ENCODE results near the gene LY6G6F. TPM values are rescaled to one million over a fixed set of nuclear protein-coding genes. Genes with fewer than 3 reads are reported as not detected.

The LY6G6F gene
- total RNA-seq, 4 donors from 2014 or later, result not detected

GRCh38 chr6:31680226-31681134 lies 26.2 kb upstream of the LY6G6F start, which contains the start of gene LY6G5C:
TSS of gene LY6G5C (minus strand) at chr6:31681067. CDS start at chr6:31680373, 694 bp downstream.
- Histone ChIP-seq H3K9me3 (no peaks in the 10 kb centered on the region), H3K4me1 (peaks cover 0 to 35% (median 4%) of the 10 kb centered on the region in 4 donors)

GRCh38 chr6:31681135-31681671 lies 25.5 kb upstream of the LY6G6F start:
- Histone ChIP-seq H3K9me3 (no peaks in the 10 kb centered on the region), H3K4me3 (peak overlapping the region; percentile 36 to 60 (median 44)), H3K4me1 (peaks cover 0 to 35% (median 4%) of the 10 kb centered on the region in 4 donors), H3K36me3 (peaks cover 0 to 9% (median 0%) of the 10 kb centered on the region in 3 donors), H3K27me3 (no peaks in the 10 kb centered on the region), H3K27ac (peak overlapping the region; percentile 51 to 84 (median 69))
- WGBS, 2 donors, result 0 to 2% methylated on average over 27 to 39 of the region's 40 CpGs
- TF ChIP-seq CTCF (IDR thresholded peaks at IDR 0.05), result peak in 2 of 5 experiments; percentile 13 to 36
- TF ChIP-seq EP300 (IDR thresholded peaks at IDR 0.05), result no peak
- TF ChIP-seq POLR2A (IDR thresholded peaks at IDR 0.05), result peak in 1 of 2 donors; percentile 20
- DNase-seq (ENCODE audit: low spot score in 2 of 2), result no peak

More at GRCh38 chr6:31680226-31681134, 26.2 kb upstream of the LY6G6F start, which contains the start of gene LY6G5C:
- Histone ChIP-seq H3K27ac (peak within 1 kb of the TSS; percentile 51 to 84 (median 69)), H3K36me3 (peaks cover 0 to 4% (median 0%) of the 10 kb centered on the region in 3 donors), H3K4me3 (peak within 1 kb of the TSS; percentile 36 to 60 (median 44)), H3K27me3 (no peaks in the 10 kb centered on the region)
- TF ChIP-seq CTCF (IDR thresholded peaks at IDR 0.05) (peak; percentile 65 to 87 (median 74)), POLR2A (IDR thresholded peaks at IDR 0.05) (no peak), EP300 (IDR thresholded peaks at IDR 0.05) (peak in 1 of 2 donors; percentile 60)
- 11 to 13% methylated on average over 17 of the region's 17 CpGs for WGBS, 2 donors
- peak; percentile 70 to 85 for DNase-seq (ENCODE audit: low spot score in 2 of 2)

- H3K36me3 ChIP-seq, result peaks cover 0 to 33% (median 4%) of the 10 kb centered on the region in 3 donors
- peaks cover 0 to 35% (median 4%) of the 10 kb centered on the region in 4 donors for H3K4me1 ChIP-seq
- no peak for TF ChIP-seq POLR2A (IDR thresholded peaks at IDR 0.05)
- TF ChIP-seq EP300 (IDR thresholded peaks at IDR 0.05), result no peak
- TF ChIP-seq CTCF (IDR thresholded peaks at IDR 0.05), result no peak
- H3K4me3 ChIP-seq, result peak overlapping the region in 2 of 4 donors; percentile 26 to 46
- H3K9me3 ChIP-seq, result no peaks in the 10 kb centered on the region
- H3K27me3 ChIP-seq, result no peaks in the 10 kb centered on the region
- H3K27ac ChIP-seq, result peak overlapping the region in 3 of 4 donors; percentile 30 to 77 (median 72)
- 61 to 71% methylated on average over 13 of the region's 13 CpGs for WGBS, 2 donors
- DNase-seq (ENCODE audit: low spot score in 2 of 2), result no peak
Observed at GRCh38 chr6:31683591-31683990, 23.1 kb upstream of the LY6G6F start.

- Histone ChIP-seq H3K27me3 (no peaks in the 10 kb centered on the region), H3K4me3 (no peak overlapping the region), H3K4me1 (peaks cover 0 to 21% (median 3%) of the 10 kb centered on the region in 4 donors), H3K36me3 (peaks cover 1 to 61% (median 4%) of the 10 kb centered on the region in 3 donors), H3K9me3 (no peaks in the 10 kb centered on the region), H3K27ac (no peak overlapping the region)
- no peak for DNase-seq (ENCODE audit: low spot score in 2 of 2)
- TF ChIP-seq EP300 (IDR thresholded peaks at IDR 0.05), result no peak
- TF ChIP-seq CTCF (IDR thresholded peaks at IDR 0.05), result no peak
- TF ChIP-seq POLR2A (IDR thresholded peaks at IDR 0.05), result no peak
- 70 to 89% methylated on average over 5 of the region's 5 CpGs for WGBS, 2 donors
Observed at GRCh38 chr6:31686483-31686882, 20.2 kb upstream of the LY6G6F start.
